WI38 (cell line): ENCODE data around the gene TMEM267.
"Not testable (repeated sequence)": the region's sequence is repeated elsewhere in the genome, so short reads cannot be mapped to it uniquely, and the experiment has no call there.

Source experiments
- H3K4me3 ChIP-seq: 2 replicates; pipeline ENCODE4 v1.5.1; 2011; ENCODE audit warnings: low read depth, mild to moderate bottlenecking, control low read depth, low read length
- TF ChIP-seq, protein P1 (sequence below): IDR thresholded peaks from 2 replicates; pipeline ENCODE4 v1.5.1; 2012; ENCODE audit warnings: low read depth, mild to moderate bottlenecking, control low read depth, low read length

The TMEM267 gene

DNA sequence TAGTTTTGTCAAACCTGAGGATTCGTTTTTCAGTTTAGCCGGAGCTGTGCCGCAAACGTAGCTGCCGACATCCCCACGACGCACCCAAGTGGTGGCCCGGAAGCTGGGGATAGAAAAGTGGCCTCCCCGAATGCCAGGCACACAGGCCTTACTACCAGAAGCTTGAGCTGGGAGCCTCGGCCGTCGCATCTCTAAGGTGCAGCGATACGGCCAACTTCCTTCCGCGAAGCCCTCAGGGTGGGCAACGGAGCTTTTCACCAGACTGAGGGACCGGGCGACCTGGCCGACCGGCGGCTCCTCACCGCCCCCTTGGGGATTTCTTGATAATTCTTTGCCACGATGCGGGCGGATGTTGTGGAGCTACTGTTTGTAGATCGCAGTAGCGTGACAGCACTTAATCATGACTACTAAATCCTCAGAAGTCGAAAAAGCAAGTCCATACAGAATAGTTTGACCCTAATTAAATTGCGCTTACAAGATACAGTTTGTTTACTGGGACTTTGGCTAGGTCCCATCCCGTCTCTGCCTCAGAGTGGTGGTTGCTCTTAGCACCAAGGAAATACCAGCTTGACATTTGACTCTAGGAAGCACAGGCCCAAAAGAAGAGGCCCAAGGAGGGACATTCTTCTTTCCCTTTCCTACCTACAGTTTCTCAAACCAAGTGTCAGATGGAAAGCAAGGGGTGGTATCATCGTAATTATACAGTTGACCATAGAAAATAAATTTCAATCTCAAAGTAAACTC, 613 bp upstream of the TMEM267 start:
- TF ChIP-seq, protein P1, sequence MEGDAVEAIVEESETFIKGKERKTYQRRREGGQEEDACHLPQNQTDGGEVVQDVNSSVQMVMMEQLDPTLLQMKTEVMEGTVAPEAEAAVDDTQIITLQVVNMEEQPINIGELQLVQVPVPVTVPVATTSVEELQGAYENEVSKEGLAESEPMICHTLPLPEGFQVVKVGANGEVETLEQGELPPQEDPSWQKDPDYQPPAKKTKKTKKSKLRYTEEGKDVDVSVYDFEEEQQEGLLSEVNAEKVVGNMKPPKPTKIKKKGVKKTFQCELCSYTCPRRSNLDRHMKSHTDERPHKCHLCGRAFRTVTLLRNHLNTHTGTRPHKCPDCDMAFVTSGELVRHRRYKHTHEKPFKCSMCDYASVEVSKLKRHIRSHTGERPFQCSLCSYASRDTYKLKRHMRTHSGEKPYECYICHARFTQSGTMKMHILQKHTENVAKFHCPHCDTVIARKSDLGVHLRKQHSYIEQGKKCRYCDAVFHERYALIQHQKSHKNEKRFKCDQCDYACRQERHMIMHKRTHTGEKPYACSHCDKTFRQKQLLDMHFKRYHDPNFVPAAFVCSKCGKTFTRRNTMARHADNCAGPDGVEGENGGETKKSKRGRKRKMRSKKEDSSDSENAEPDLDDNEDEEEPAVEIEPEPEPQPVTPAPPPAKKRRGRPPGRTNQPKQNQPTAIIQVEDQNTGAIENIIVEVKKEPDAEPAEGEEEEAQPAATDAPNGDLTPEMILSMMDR = peak; percentile 43
- H3K4me3 ChIP-seq = peak overlapping the region; percentile 90

DNA sequence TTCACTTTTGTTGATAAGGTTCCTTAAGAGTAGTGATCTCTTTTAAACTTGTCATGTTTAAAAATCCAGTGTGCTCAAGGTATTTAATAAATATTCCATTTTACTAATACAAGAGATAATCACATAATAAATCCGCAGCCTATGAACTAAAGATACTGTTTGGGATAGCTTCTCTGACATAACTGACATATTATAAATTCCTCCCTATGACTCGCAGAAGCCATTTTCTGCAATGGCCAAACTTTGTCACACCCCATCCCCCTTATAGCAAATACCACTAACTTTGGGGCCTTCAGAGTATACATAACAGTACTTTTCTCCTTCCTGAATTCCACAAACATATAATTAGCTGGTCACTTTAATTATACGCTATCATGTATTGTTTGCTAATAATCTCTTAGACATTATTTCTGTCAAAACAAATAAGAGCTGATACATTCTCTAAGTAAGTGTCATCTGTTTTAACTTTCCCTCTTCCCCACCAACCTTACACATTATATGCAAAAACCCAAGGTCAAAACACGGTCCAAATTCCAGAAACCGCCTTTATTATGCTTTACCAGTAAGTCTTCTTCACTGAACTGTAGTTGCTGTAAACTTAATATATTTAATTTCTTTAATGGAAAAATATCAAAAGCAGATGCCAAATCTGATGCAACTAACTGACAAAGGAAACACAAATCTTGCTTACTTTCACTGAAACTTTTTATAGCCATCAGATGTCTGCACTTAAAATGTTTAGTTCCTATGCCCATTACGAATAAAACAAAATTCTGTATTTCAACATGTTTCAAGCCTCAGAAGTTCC, 971 bp downstream of the TMEM267 start:
- TF ChIP-seq, protein P1 = no peak
- H3K4me3 ChIP-seq = peak overlapping the region; percentile 90

DNA sequence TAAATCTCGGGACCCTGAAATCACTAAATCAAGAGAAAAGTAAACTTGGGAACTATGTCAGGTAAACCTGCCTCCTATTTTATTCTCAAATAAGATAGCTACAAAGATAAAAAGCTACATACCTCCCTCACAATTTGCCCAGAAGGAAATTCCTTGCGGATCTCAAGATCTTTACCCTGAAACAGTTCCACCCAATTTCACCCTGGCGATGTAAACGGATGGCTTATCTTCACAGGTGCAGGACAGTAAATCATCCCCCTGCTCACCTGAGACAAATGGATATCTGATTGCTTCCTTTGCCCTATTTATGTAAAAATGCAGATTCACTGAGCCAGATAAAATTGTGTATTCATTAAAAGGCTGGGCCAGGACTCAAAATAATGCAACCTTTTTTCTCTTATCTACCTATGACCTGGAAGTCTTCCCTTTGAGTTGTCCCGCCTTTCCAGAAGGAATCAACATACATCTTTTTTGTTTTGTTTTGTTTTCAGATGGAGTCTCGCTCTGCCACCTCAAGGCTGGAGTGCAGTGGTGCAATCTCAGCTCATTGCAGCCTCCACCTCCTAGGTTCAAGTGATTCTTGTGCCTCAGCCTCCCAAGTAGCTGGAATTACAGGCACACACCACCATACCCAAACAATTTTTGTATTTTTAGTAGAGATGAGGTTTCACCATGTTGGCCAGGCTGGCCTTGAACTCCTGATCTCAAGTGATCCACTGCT, 13.8 kb downstream of the TMEM267 start:
- TF ChIP-seq, protein P1 = no peak
- no peak overlapping the region for H3K4me3 ChIP-seq

DNA sequence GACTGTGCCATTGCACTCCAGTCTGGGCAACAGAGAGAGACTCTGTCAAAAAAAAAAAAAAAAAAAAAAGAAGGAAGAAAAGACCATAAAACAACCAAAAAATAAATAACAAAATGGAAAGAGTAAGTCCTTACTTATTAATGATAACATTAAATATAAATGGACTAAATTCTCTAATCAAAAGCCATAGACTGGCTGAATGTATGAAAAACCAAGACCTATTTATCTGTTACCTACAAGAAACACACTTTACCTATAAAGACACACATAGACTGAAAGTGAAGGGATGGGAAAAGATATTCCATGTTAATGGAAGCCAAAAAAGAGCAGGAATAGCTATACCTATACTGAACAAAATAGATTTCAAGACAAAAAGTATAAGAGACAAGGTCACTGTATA, 16.6 kb downstream of the TMEM267 start:
- TF ChIP-seq, protein P1 = no peak

DNA sequence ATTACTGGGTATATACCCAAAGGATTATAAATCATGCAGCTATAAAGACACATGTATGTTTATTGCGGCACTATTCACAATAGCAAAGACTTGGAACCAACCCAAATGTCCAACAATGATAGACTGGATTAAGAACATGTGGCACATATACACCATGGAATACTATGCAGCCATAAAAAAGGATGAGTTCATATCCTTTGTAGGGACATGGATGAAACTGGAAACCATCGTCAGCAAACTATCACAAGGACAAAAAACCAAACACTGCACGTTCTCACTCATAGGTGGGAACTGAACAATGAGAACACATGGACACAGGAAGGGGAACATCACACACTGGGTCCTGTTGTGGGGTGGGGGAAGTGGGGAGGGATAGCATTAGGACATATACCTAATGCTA, 18.2 kb downstream of the TMEM267 start:
- H3K4me3 ChIP-seq = not testable (repeated sequence)

More for the DNA sequence above, 16.6 kb downstream of the TMEM267 start:
- no peak overlapping the region for H3K4me3 ChIP-seq

DNA sequence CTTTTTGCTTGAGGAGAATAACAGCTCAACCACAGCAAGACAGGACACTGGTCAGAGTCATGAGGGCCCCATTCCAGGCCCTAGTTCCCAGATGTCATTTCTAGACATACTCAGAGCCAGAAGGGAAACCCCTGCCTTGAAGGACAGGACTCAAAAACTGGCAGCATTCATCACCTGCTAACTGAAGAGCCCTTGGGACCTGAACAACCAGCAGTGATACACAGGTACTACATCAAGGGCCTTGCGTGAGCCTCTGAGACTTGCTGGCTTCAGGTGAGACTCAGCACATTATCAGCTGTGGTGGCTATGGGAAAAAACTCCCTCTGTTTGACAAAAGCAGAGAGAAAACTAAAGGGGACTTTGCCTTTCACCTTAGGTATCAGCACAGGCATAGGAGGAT, 22.6 kb downstream of the TMEM267 start:
- TF ChIP-seq, protein P1 = no peak
- H3K4me3 ChIP-seq = no peak overlapping the region

DNA sequence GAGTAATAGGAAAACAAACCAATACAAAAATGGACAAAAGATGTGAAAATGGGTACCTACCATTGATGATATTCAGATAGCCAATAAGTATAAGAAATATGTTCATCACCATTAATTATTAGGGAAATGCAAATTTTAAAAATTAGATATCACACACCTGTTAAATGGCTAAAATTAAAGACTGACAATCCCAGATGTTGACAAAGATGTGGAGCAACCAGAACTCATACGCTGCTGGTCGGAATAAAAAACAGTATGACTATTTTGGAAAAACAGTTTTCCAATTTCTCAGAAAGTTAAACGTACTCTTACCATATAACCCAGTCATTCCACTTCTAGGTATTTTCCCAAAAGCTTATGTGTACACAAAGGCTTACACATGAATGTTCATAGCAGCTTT, 27.1 kb downstream of the TMEM267 start:
- TF ChIP-seq, protein P1 = no peak
- no peak overlapping the region for H3K4me3 ChIP-seq

DNA sequence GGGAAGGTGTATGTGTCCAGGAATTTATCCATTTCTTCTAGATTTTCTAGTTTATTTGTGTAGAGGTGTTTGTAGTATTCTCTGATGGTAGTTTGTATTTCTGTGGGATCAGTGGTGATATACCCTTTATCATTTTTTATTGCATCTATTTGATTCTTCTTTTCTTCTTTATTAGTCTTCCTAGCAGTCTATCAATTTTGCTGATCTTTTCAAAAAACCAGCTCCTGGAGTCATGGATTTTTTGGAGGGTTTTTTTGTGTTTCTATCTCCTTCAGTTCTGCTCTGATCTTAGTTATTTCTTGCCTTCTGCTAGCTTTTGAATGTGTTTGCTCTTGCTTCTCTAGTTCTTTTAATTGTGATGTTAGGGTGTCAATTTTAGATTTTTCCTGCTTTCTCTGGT, 42.1 kb downstream of the TMEM267 start:
- H3K4me3 ChIP-seq = not testable (repeated sequence)
